IMR-90 (cell line): ENCODE data around the gene TNFAIP8L1. TPM values are rescaled to one million over a fixed set of nuclear protein-coding genes. Genes with fewer than 3 reads are reported as not detected.

Source experiments
- ATAC-seq: fragments of 200-7000 bp; cut with Tn5 transposase; 2 replicates; pipeline ENCODE4 v1.9.1; 2020; ENCODE audit warnings: low read depth, mild to moderate bottlenecking, moderate library complexity
- BruUV-seq: library from RNA; stranded (reverse); fragments of 400-500 nt; replicated peaks from 2 replicates; lab custom pipeline; 2021; lab: Mats Ljungman, UMichigan
- CTCF ChIA-PET: fragments of 300-600 bp; formaldehyde crosslinking; extraction: SDS; loops from one replicate; lab custom pipeline; 2021; ENCODE audit warnings: antibody characterized with exemption; lab: Yijun Ruan, JAX
- POLR2A ChIA-PET: fragments of 300-600 bp; sonication (Branson Sonifier 250); formaldehyde crosslinking; loops from one replicate; lab custom pipeline; 2022; ENCODE audit warnings: antibody characterized with exemption; ENCODE audit not compliant: unreplicated experiment; lab: Charles Lee
- DNase-seq: peaks from one replicate; pipeline ENCODE4 v3.0.0; 2013
- H2AFZ ChIP-seq: replicated peaks from 2 replicates; pipeline ENCODE3; 2013; ENCODE audit warnings: low read length, mild to moderate bottlenecking; ENCODE audit not compliant: poor library complexity
- H2AK5ac ChIP-seq: 2 replicates; pipeline ENCODE4 v1.6.1; 2013; ENCODE audit warnings: low read depth, low read length, inconsistent platforms
- H2AK9ac ChIP-seq: replicated peaks from 2 replicates; pipeline ENCODE3; 2013; ENCODE audit warnings: mild to moderate bottlenecking, low read depth, low read length, moderate library complexity; ENCODE audit not compliant: poor library complexity
- H2BK120ac ChIP-seq: 2 replicates; pipeline ENCODE4 v1.6.1; 2013; ENCODE audit warnings: low read depth, low read length, inconsistent platforms
- H2BK15ac ChIP-seq: 3 replicates; pipeline ENCODE4 v1.6.1; 2013; ENCODE audit warnings: low read depth, low read length, inconsistent platforms
- H2BK20ac ChIP-seq: 2 replicates; pipeline ENCODE4 v1.6.1; 2013; ENCODE audit warnings: low read depth, mild to moderate bottlenecking, inconsistent platforms, low read length, moderate library complexity
- H2BK5ac ChIP-seq: 2 replicates; pipeline ENCODE4 v1.6.1; 2013; ENCODE audit warnings: mild to moderate bottlenecking, low read depth, low read length, inconsistent platforms; ENCODE audit not compliant: poor library complexity, severe bottlenecking
- H3K14ac ChIP-seq: replicated peaks from 2 replicates; pipeline ENCODE4 v1.6.1; 2013; ENCODE audit warnings: low read depth, low read length, inconsistent platforms
- H3K18ac ChIP-seq: 2 replicates; pipeline ENCODE4 v1.6.1; 2013; ENCODE audit warnings: low read depth, low read length, control low read depth
- H3K23ac ChIP-seq: 2 replicates; pipeline ENCODE4 v1.6.1; 2013; ENCODE audit warnings: low read depth, low read length, inconsistent platforms
- H3K27ac ChIP-seq: 2 replicates; pipeline ENCODE4 v1.5.1; 2013; ENCODE audit warnings: mild to moderate bottlenecking, control low read depth, low read length; ENCODE audit not compliant: insufficient read depth
- H3K27me3 ChIP-seq: 2 replicates; pipeline ENCODE4 v1.6.1; 2013; ENCODE audit warnings: low read length; ENCODE audit not compliant: control insufficient read depth, insufficient read depth
- H3K36me3 ChIP-seq: 2 replicates; pipeline ENCODE4 v1.6.1; 2013; ENCODE audit warnings: low read length, mixed read lengths; ENCODE audit not compliant: control insufficient read depth, insufficient read depth
- H3K4ac ChIP-seq: 2 replicates; pipeline ENCODE4 v1.6.1; 2013; ENCODE audit warnings: low read depth, low read length, inconsistent platforms
- H3K4me1 ChIP-seq: 2 replicates; pipeline ENCODE4 v1.6.1; 2013; ENCODE audit warnings: low read length, mixed read lengths; ENCODE audit not compliant: control insufficient read depth, insufficient read depth
- H3K4me2 ChIP-seq: 2 replicates; pipeline ENCODE4 v1.6.1; 2013; ENCODE audit warnings: low read depth, mild to moderate bottlenecking, control low read depth, low read length, moderate library complexity
- H3K4me3 ChIP-seq: 2 replicates; pipeline ENCODE4 v1.5.1; 2013; ENCODE audit warnings: low read depth, mild to moderate bottlenecking, control low read depth, low read length, moderate library complexity; ENCODE audit not compliant: insufficient read depth
- H3K56ac ChIP-seq: 2 replicates; pipeline ENCODE4 v1.6.1; 2013; ENCODE audit warnings: low read length, inconsistent platforms; ENCODE audit not compliant: insufficient read depth; ENCODE audit errors: extremely low read depth
- H3K79me1 ChIP-seq, 2 experiments: 2 replicates each; pipeline ENCODE4 v1.6.1; 2013; ENCODE audit warnings: low read length in 2 of 2, inconsistent platforms in 1 of 2, low read depth in 1 of 2
- H3K9ac ChIP-seq: 2 replicates; pipeline ENCODE4 v1.6.1; 2013; ENCODE audit warnings: low read depth, low read length, control low read depth
- H3K9me1 ChIP-seq: 2 replicates; pipeline ENCODE4 v1.6.1; 2013; ENCODE audit warnings: low read length, inconsistent platforms; ENCODE audit not compliant: insufficient read depth
- H3K9me3 ChIP-seq: 2 replicates; pipeline ENCODE4 v1.6.1; 2013; ENCODE audit warnings: low read length; ENCODE audit not compliant: control insufficient read depth, insufficient read depth
- H4K20me1 ChIP-seq: 2 replicates; pipeline ENCODE4 v1.6.1; 2013; ENCODE audit warnings: low read length, inconsistent platforms; ENCODE audit not compliant: insufficient read depth
- H4K5ac ChIP-seq: 2 replicates; pipeline ENCODE4 v1.6.1; 2013; ENCODE audit warnings: mild to moderate bottlenecking, low read depth, low read length, control low read depth
- H4K8ac ChIP-seq, 2 experiments: 2 replicates each; pipeline ENCODE4 v1.6.1; 2013; ENCODE audit warnings: low read depth in 2 of 2, low read length in 2 of 2, control low read depth in 1 of 2, inconsistent platforms in 1 of 2
- H4K91ac ChIP-seq: 2 replicates; pipeline ENCODE4 v1.6.1; 2013; ENCODE audit warnings: low read depth, low read length, inconsistent platforms; ENCODE audit not compliant: insufficient read depth
- FOS ChIP-seq: fragments of 150-350 bp; IDR thresholded peaks from 2 replicates; pipeline ENCODE4 v1.6.1; 2016; ENCODE audit warnings: low read depth, low read length
- WGBS, 2 experiments: methylation state at CpG; one replicate each; pipeline versions ENCODE4 v1.1.5 to v1.1.7; 2013; ENCODE audit warnings: missing lambda C conversion rate in 2 of 2; ENCODE audit not compliant: insufficient read length in 1 of 2; ENCODE audit errors: extremely low coverage in 2 of 2; 5-methylcytosine and 5-hydroxymethylcytosine counted together
- dilution Hi-C: fragments of 300-500 bp; cut with HindIII; formaldehyde crosslinking; loops from one replicate; pipeline ENCODE4 v1.14.3; 2018; ENCODE audit warnings: low sequenced_read_pairs; ENCODE audit not compliant: unreplicated experiment
- in situ Hi-C: fragments of 300-500 bp; cut with MboI; formaldehyde crosslinking; loops from 3 replicates; pipeline ENCODE4 v1.14.3; 2019; ENCODE audit warnings: low sequenced_read_pairs, inconsistent platforms, mixed read lengths
- intact Hi-C: fragments of 100-400 bp; cut with micrococcal nuclease; formaldehyde crosslinking; loops from 2 replicates; pipeline ENCODE4 v1.10.0; 2022
- polyA plus RNA-seq, 3 experiments: library from polyadenylated mRNA; depleted of rRNA; stranded (reverse); fragments of >200 nt; gene quantifications; 2 replicates each; pipeline ENCODE4 v1.2.3, GENCODE V29; 2012; ENCODE audit warnings: low replicate concordance in 1 of 3
- total RNA-seq: library from RNA; depleted of rRNA; stranded (reverse); fragments of >200 nt; gene quantifications from 2 replicates; pipeline ENCODE4 v1.2.3, GENCODE V29; 2012

Gene TNFAIP8L1
- total and polyA plus RNA-seq, 2 of the 4 experiments (the other 2 are of a cell fraction), result 2.5 to 6.0 TPM

DNA sequence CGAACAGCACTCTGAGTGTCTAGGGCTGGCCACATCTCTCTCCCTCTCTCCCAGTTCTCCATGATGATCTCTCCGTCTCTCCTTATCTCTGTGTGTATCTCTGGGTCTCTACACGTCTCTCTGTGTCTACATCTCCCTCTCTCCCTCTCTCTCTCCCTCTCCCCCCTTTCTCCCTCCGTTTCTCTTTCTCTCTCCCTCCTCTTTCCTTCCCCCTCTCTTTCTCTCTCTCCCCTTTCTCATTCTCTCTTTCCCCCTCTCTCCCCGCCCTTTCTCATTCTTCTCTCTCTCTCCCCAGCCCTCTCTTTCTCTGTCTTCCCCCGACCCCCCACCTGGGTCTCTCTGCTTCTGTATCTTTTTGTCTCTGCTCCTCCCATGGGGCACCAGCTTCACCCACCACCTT, 21.3 kb upstream of the TNFAIP8L1 start:
- intact Hi-C loops, result no loop called here
- no peak for DNase-seq
- Histone ChIP-seq H2BK120ac (no peak overlapping the region), H3K27ac (no peak overlapping the region), H3K4me3 (no peak overlapping the region), H2AK5ac (no peak overlapping the region), H4K91ac (no peak overlapping the region), H2BK20ac (no peak overlapping the region), H3K4me2 (no peak overlapping the region), H3K36me3 (no peaks in the 10 kb centered on the region), H2AFZ (no peak overlapping the region), H3K23ac (no peak overlapping the region), H4K5ac (no peak overlapping the region), H3K79me1 (no peaks in the 10 kb centered on the region), H3K4ac (no peak overlapping the region), H3K9ac (no peak overlapping the region), H3K9me3 (no peaks in the 10 kb centered on the region), H3K4me1 (no peaks in the 10 kb centered on the region), H2BK15ac (no peak overlapping the region), H3K9me1 (no peaks in the 10 kb centered on the region), H3K27me3 (peaks cover 39% of the 10 kb centered on the region), H4K8ac (no peak overlapping the region), H2BK5ac (no peak overlapping the region), H4K20me1 (no peaks in the 10 kb centered on the region), H2AK9ac (no peak overlapping the region), H3K18ac (no peak overlapping the region), H3K56ac (no peak overlapping the region), H3K14ac (no peak overlapping the region)
- dilution Hi-C loops, result no loop called here
- no TSS peak for BruUV-seq
- TF ChIP-seq FOS, result no peak
- no peak for ATAC-seq
- in situ Hi-C loops, result no loop called here
- CTCF ChIA-PET, result no interaction called here
- POLR2A ChIA-PET, result no interaction called here
- WGBS, 2 experiments, result 45 to 100% methylated on average over 1 to 4 of the region's 6 CpGs
